ENCODE measurements around the gene DVL3.

Gene DVL3

DNA sequence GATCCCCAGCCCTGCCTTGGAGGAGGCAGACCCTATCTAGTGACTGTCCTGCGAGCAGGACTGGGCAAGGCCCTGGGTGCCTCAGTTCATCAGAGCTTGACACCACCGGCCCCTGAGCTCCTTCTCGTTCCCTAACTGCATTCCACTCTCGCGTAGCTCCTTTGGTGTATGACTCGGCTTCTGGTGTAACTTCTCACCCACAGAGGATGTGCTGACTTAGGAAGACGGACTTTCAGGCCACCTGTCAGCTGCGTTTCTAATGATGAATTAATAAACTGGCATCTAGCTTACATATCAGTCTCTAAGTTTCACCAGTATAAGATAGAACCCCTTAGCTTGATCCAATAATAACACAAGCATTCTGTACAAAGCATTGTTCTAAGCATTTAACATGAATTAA, 48.3 kb downstream of the DVL3 start:
- Histone ChIP-seq H3K4me1 (ENCODE audit: control insufficient read depth in 1 of 2, insufficient read depth in 2 of 2, low read length in 2 of 2) (no peaks in the 10 kb centered on the region), H3K4me3 (ENCODE audit: low read depth in 1 of 2, low read length in 2 of 2) (no peak overlapping the region), H3K36me3 (ENCODE audit: control insufficient read depth in 1 of 2, insufficient read depth in 2 of 2, low read length in 2 of 2) (no peaks in the 10 kb centered on the region), H3K9ac (ENCODE audit: low read depth in 1 of 2, low read length in 2 of 2) (no peak overlapping the region), H3K9me3 (ENCODE audit: control insufficient read depth in 1 of 2, low read length in 2 of 2) (no peaks in the 10 kb centered on the region), H3K27ac (ENCODE audit: low read depth, low read length) (no peak overlapping the region), H3K27me3 (ENCODE audit: control insufficient read depth in 1 of 2, insufficient read depth in 2 of 2, low read length in 2 of 2) (peaks cover 3% of the 10 kb centered on the region in 2 donors)

DNA sequence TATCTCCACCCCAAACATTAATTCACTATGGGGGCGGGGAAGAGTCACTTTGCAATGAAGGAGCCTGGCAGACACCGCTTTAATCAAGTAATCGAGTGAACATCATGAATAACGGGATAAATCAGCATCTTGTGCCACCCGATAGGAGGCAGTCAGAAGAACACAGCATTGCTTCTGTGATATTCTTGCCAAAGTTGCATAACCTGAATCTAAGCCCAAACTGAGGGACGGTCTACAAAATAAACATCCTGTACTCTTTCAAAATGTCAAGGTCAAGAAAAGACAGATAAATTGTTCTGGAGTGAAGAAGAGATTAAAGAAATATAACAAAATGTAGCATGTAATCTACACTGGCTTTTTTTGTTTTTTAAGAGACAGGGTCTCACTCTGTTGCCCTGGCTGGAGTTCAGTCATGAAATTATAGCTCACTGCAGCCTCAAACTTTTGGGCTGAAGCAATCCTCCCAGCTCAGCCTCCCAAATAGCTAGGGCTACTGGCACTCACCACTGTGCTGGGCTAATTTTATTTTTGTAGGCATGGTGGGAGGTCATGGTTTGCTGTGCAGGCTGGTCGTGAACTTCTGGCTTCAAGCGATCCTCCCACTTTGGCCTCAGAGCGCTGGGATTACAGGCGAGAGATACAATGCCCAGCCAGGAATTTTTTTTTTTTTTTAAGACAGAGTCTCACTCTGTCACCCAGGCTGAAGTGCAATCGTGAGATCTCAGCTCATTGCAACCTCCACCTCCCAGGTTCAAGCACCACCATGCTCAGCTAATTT, 54.2 kb downstream of the DVL3 start:
- H3K9me3 ChIP-seq (ENCODE audit: control insufficient read depth in 1 of 2, low read length in 2 of 2): no peaks in the 10 kb centered on the region
- no peak overlapping the region for H3K9ac ChIP-seq (ENCODE audit: low read depth in 1 of 2, low read length in 2 of 2)
- H3K4me3 ChIP-seq (ENCODE audit: low read depth in 1 of 2, low read length in 2 of 2): no peak overlapping the region
- H3K27ac ChIP-seq (ENCODE audit: low read depth, low read length): no peak overlapping the region
- H3K27me3 ChIP-seq (ENCODE audit: control insufficient read depth in 1 of 2, insufficient read depth in 2 of 2, low read length in 2 of 2): peaks cover 3% of the 10 kb centered on the region in 2 donors
- no peaks in the 10 kb centered on the region for H3K36me3 ChIP-seq (ENCODE audit: control insufficient read depth in 1 of 2, insufficient read depth in 2 of 2, low read length in 2 of 2)
- H3K4me1 ChIP-seq (ENCODE audit: control insufficient read depth in 1 of 2, insufficient read depth in 2 of 2, low read length in 2 of 2): no peaks in the 10 kb centered on the region

DNA sequence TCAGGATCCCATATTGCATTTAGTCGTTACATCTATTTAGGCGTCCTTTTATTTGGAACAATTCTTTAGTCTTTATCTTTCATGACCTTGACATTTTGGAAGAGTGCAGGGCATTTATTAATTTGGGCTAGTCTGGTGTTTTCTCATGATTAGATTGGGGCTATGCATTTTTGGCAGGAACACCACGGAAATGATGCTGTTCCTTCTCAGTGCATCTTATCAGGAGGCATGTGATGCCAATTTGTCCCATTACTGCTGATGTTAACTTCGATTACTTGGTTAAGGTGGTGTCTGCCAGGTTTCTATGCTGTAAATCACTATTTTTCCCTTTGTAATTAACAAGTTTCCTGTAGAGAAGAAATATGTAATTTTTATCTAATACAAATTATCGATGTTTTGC, 56.1 kb downstream of the DVL3 start:
- Histone ChIP-seq H3K9ac (ENCODE audit: low read depth in 1 of 2, low read length in 2 of 2) (no peak overlapping the region), H3K27ac (ENCODE audit: low read depth, low read length) (no peak overlapping the region), H3K4me1 (ENCODE audit: control insufficient read depth in 1 of 2, insufficient read depth in 2 of 2, low read length in 2 of 2) (no peaks in the 10 kb centered on the region), H3K36me3 (ENCODE audit: control insufficient read depth in 1 of 2, insufficient read depth in 2 of 2, low read length in 2 of 2) (no peaks in the 10 kb centered on the region), H3K27me3 (ENCODE audit: control insufficient read depth in 1 of 2, insufficient read depth in 2 of 2, low read length in 2 of 2) (peaks cover 0 to 3% of the 10 kb centered on the region in 2 donors), H3K9me3 (ENCODE audit: control insufficient read depth in 1 of 2, low read length in 2 of 2) (no peaks in the 10 kb centered on the region), H3K4me3 (ENCODE audit: low read depth in 1 of 2, low read length in 2 of 2) (no peak overlapping the region)

DNA sequence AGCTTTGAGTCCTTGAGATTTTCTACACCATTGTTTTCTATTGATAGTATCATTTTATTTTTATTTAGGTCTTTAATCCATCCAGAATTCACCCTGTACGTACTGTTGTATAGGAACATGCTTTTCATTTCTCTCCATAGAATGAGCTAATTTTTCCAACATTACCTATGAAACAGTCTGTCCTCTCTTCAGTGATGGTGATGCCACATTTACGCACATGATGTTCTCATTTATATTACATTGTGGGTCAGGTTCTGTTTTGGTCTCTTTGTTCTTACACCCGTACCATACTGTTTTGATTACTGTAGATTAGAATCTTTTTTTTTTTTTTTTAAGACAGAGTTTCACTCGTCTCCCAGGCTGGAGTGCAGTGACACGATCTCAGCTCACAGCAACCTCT, 56.5 kb downstream of the DVL3 start:
- H3K27ac ChIP-seq (ENCODE audit: low read depth, low read length): no peak overlapping the region
- no peaks in the 10 kb centered on the region for H3K9me3 ChIP-seq (ENCODE audit: control insufficient read depth in 1 of 2, low read length in 2 of 2)
- H3K4me1 ChIP-seq (ENCODE audit: control insufficient read depth in 1 of 2, insufficient read depth in 2 of 2, low read length in 2 of 2): no peaks in the 10 kb centered on the region
- no peak overlapping the region for H3K9ac ChIP-seq (ENCODE audit: low read depth in 1 of 2, low read length in 2 of 2)
- peaks cover 0 to 2% of the 10 kb centered on the region in 2 donors for H3K27me3 ChIP-seq (ENCODE audit: control insufficient read depth in 1 of 2, insufficient read depth in 2 of 2, low read length in 2 of 2)
- no peak overlapping the region for H3K4me3 ChIP-seq (ENCODE audit: low read depth in 1 of 2, low read length in 2 of 2)
- no peaks in the 10 kb centered on the region for H3K36me3 ChIP-seq (ENCODE audit: control insufficient read depth in 1 of 2, insufficient read depth in 2 of 2, low read length in 2 of 2)

DNA sequence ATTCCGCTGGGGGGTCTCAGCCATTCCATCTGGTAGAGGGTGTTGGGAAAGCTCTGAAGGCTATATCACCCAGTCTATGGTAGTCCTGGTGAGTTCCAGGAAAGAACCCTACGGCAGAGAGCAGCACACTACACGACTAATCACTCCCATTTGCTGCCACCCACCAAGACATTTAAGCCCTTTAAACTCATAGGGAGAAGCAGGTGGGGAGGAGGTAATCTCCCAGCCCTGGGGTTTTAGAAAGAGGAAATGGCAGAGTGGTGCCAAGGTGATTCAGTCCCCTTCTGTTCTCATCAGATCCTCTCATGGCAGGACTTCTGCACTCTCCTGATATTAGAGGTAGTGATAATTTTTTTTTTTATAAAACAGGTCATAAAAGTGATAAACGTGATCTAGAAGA, 63.6 kb downstream of the DVL3 start:
- Histone ChIP-seq H3K4me1 (ENCODE audit: control insufficient read depth in 1 of 2, insufficient read depth in 2 of 2, low read length in 2 of 2) (no peaks in the 10 kb centered on the region), H3K9me3 (ENCODE audit: control insufficient read depth in 1 of 2, low read length in 2 of 2) (no peaks in the 10 kb centered on the region), H3K4me3 (ENCODE audit: low read depth in 1 of 2, low read length in 2 of 2) (no peak overlapping the region), H3K27me3 (ENCODE audit: control insufficient read depth in 1 of 2, insufficient read depth in 2 of 2, low read length in 2 of 2) (no peaks in the 10 kb centered on the region), H3K36me3 (ENCODE audit: control insufficient read depth in 1 of 2, insufficient read depth in 2 of 2, low read length in 2 of 2) (no peaks in the 10 kb centered on the region), H3K27ac (ENCODE audit: low read depth, low read length) (no peak overlapping the region), H3K9ac (ENCODE audit: low read depth in 1 of 2, low read length in 2 of 2) (no peak overlapping the region)

DNA sequence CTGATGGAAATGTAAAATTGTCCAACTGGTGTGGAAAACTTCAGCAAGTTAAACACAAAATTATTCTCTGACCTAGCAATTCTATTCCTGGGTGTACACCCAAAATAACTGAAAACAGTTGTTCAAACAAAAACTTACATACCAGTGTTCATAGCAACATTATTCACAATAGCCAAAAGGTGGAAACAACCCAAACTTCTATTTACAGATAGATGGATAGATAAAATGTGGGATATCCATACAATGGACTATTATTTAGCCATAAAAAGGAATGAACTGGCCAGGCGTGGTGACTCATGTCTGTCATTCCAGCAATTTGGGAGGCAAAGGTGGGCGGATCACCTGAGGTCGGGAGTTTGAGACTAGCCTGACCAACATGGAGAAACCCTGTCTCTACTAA, 67.3 kb downstream of the DVL3 start:
- H3K4me3 ChIP-seq (ENCODE audit: low read depth in 1 of 2, low read length in 2 of 2): no peak overlapping the region
- no peak overlapping the region for H3K27ac ChIP-seq (ENCODE audit: low read depth, low read length)
- no peaks in the 10 kb centered on the region for H3K4me1 ChIP-seq (ENCODE audit: control insufficient read depth in 1 of 2, insufficient read depth in 2 of 2, low read length in 2 of 2)
- H3K9me3 ChIP-seq (ENCODE audit: control insufficient read depth in 1 of 2, low read length in 2 of 2): no peaks in the 10 kb centered on the region
- H3K36me3 ChIP-seq (ENCODE audit: control insufficient read depth in 1 of 2, insufficient read depth in 2 of 2, low read length in 2 of 2): no peaks in the 10 kb centered on the region
- H3K9ac ChIP-seq (ENCODE audit: low read depth in 1 of 2, low read length in 2 of 2): no peak overlapping the region
- peaks cover 0 to 2% of the 10 kb centered on the region in 2 donors for H3K27me3 ChIP-seq (ENCODE audit: control insufficient read depth in 1 of 2, insufficient read depth in 2 of 2, low read length in 2 of 2)
